Thyroid gland (tissue), 4 donors: Measurements from ENCODE around the gene DGKD.

Experiments
- CTCF ChIP-seq, 6 experiments: fragments of 200-600 bp in 3 of 6; fragments of 450-650 bp in 3 of 6; sonication (generic) in 3 of 6; IDR thresholded peaks; one replicate each; pipeline ENCODE4 v1.5.1; 2016 to 2019; ENCODE audit warnings: antibody characterized with exemption in 6 of 6, mild to moderate bottlenecking in 2 of 6, inconsistent platforms in 1 of 6, moderate library complexity in 1 of 6
- POLR2A ChIP-seq, 2 donors: fragments of 450-650 bp; IDR thresholded peaks; one replicate each; pipeline ENCODE4 v1.6.1; 2017; ENCODE audit warnings: antibody characterized with exemption in 2 of 2, mild to moderate bottlenecking in 2 of 2, moderate library complexity in 1 of 2

GRCh38 chr2:233321166-233321565 lies 33.1 kb upstream of the DGKD start:
- no peak for TF ChIP-seq CTCF (IDR thresholded peaks at IDR 0.05)
- TF ChIP-seq POLR2A (IDR thresholded peaks at IDR 0.05): no peak
